Caco-2 (cell line): ENCODE data around the gene LGR6. TPM values are rescaled to one million over a fixed set of nuclear protein-coding genes. Genes with fewer than 3 reads are reported as not detected.

Experiments used
- BruUV-seq: library from RNA; stranded (reverse); fragments of 400-500 nt; replicated peaks from 2 replicates; lab custom pipeline; 2021; lab: Mats Ljungman, UMichigan
- CTCF ChIA-PET: fragments of 300-600 bp; sonication (Branson Sonifier 250); formaldehyde crosslinking; loops from one replicate; lab custom pipeline; 2022; ENCODE audit warnings: antibody characterized with exemption; lab: Charles Lee
- POLR2A ChIA-PET: fragments of 300-600 bp; sonication (Branson Sonifier 250); formaldehyde crosslinking; loops from one replicate; lab custom pipeline; 2022; ENCODE audit warnings: antibody characterized with exemption; lab: Charles Lee
- DNase-seq, 2 experiments: peaks; one replicate each; pipeline versions ENCODE4 v3.0.0 to v3.0.0-alpha.2; 2020 to 2022
- H3K27me3 ChIP-seq: replicated peaks from 2 replicates; pipeline ENCODE4 v1.6.0; 2011; ENCODE audit warnings: low read length; ENCODE audit not compliant: control insufficient read depth, insufficient read depth
- H3K36me3 ChIP-seq: 2 replicates; pipeline ENCODE4 v1.5.1; 2011; ENCODE audit warnings: low read length; ENCODE audit not compliant: control insufficient read depth, insufficient read depth
- H3K4me1 ChIP-seq: fragments of 250-450 bp; sonication (Bioruptor Pico); 2 replicates; pipeline ENCODE4 v1.5.1; 2020; ENCODE audit warnings: mild to moderate bottlenecking
- H3K4me3 ChIP-seq: 2 replicates; pipeline ENCODE4 v1.5.1; 2011; ENCODE audit warnings: low read depth, mild to moderate bottlenecking, control low read depth, low read length
- H3K9me3 ChIP-seq: fragments of 250-450 bp; sonication (Bioruptor Pico); 2 replicates; pipeline ENCODE4 v1.5.1; 2020; ENCODE audit warnings: mild to moderate bottlenecking, moderate library complexity
- H3K27ac Mint-ChIP-seq: one replicate; pipeline ENCODE4 v1.8.0; 2022; ENCODE audit warnings: mixed read lengths; ENCODE audit not compliant: unreplicated experiment
- H3K27me3 Mint-ChIP-seq: one replicate; pipeline ENCODE4 v1.8.0; 2022; ENCODE audit warnings: mixed read lengths; ENCODE audit not compliant: insufficient read depth, unreplicated experiment
- H3K36me3 Mint-ChIP-seq: one replicate; pipeline ENCODE4 v1.8.0; 2022; ENCODE audit warnings: mild to moderate bottlenecking, mixed read lengths; ENCODE audit not compliant: insufficient read depth, unreplicated experiment
- H3K4me1 Mint-ChIP-seq: one replicate; pipeline ENCODE4 v1.8.0; 2022; ENCODE audit warnings: low read depth, mixed read lengths; ENCODE audit not compliant: unreplicated experiment
- H3K4me3 Mint-ChIP-seq: one replicate; pipeline ENCODE4 v1.8.0; 2022; ENCODE audit warnings: mild to moderate bottlenecking, moderate library complexity, mixed read lengths; ENCODE audit not compliant: unreplicated experiment
- H3K9me3 Mint-ChIP-seq: one replicate; pipeline ENCODE4 v1.8.0; 2022; ENCODE audit warnings: mixed read lengths; ENCODE audit not compliant: unreplicated experiment
- intact Hi-C: fragments of 100-400 bp; cut with micrococcal nuclease; formaldehyde crosslinking; loops from one replicate; pipeline ENCODE4 v1.10.0; 2022; ENCODE audit not compliant: unreplicated experiment
- total RNA-seq: library from RNA; stranded (reverse); gene quantifications from 2 replicates; pipeline ENCODE4 v1.2.3, GENCODE V29; 2022
- TF ChIP-seq, protein P1 (sequence below), 2 experiments: fragments of 200-600 bp in 1 of 2; IDR thresholded peaks; 1 replicate in 1 of 2; 2 replicates in 1 of 2; pipeline versions ENCODE4 v1.5.1 to v1.8.0; 2011 to 2022; ENCODE audit warnings: antibody characterized with exemption in 1 of 2, control low read depth in 1 of 2, inconsistent platforms in 1 of 2, low read depth in 1 of 2, low read length in 1 of 2, mild to moderate bottlenecking in 1 of 2, moderate library complexity in 1 of 2; ENCODE audit not compliant: insufficient read depth in 1 of 2, severe bottlenecking in 1 of 2, unreplicated experiment in 1 of 2

Gene LGR6
- total RNA-seq, 1 experiment from 2014 or later: 0.36 TPM

GRCh38 chr1:202199040-202199889 is 5.7 kb downstream of the LGR6 start:
- TF ChIP-seq, protein P1, sequence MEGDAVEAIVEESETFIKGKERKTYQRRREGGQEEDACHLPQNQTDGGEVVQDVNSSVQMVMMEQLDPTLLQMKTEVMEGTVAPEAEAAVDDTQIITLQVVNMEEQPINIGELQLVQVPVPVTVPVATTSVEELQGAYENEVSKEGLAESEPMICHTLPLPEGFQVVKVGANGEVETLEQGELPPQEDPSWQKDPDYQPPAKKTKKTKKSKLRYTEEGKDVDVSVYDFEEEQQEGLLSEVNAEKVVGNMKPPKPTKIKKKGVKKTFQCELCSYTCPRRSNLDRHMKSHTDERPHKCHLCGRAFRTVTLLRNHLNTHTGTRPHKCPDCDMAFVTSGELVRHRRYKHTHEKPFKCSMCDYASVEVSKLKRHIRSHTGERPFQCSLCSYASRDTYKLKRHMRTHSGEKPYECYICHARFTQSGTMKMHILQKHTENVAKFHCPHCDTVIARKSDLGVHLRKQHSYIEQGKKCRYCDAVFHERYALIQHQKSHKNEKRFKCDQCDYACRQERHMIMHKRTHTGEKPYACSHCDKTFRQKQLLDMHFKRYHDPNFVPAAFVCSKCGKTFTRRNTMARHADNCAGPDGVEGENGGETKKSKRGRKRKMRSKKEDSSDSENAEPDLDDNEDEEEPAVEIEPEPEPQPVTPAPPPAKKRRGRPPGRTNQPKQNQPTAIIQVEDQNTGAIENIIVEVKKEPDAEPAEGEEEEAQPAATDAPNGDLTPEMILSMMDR (IDR thresholded peaks at IDR 0.05; ENCODE audit: insufficient read depth in 1 of 2, low read depth in 1 of 2, low read length in 1 of 2, severe bottlenecking in 1 of 2, unreplicated experiment in 1 of 2): no peak
- no peak for DNase-seq
- Mint-ChIP-seq H3K27me3 (no peaks in the 10 kb centered on the region), H3K27ac (no peak overlapping the region), H3K4me1 (peaks cover 8% of the 10 kb centered on the region), H3K4me3 (no peak overlapping the region), H3K9me3 (no peaks in the 10 kb centered on the region), H3K36me3 (no peaks in the 10 kb centered on the region)
- H3K36me3 ChIP-seq: no peaks in the 10 kb centered on the region
- no peaks in the 10 kb centered on the region for H3K4me1 ChIP-seq
- intact Hi-C loops: no loop called here
- BruUV-seq: no TSS peak
- H3K9me3 ChIP-seq: no peaks in the 10 kb centered on the region
- no peaks in the 10 kb centered on the region for H3K27me3 ChIP-seq
- ChIA-PET CTCF (interaction anchor here (1.4 kb wide), 1 partner anchor 10 kb away, joined by 8 read pairs; no protein-coding TSS in a partner anchor), POLR2A (no interaction called here)
- no peak overlapping the region for H3K4me3 ChIP-seq

- TF ChIP-seq, protein P1 (IDR thresholded peaks at IDR 0.05; ENCODE audit: insufficient read depth in 1 of 2, low read depth in 1 of 2, low read length in 1 of 2, severe bottlenecking in 1 of 2, unreplicated experiment in 1 of 2): peak in 1 of 2 experiments; percentile 2
- H3K4me1 Mint-ChIP-seq: peaks cover 8% of the 10 kb centered on the region
- H3K27me3 Mint-ChIP-seq: no peaks in the 10 kb centered on the region
- DNase-seq: no peak
- CTCF ChIA-PET: interaction anchor here (1.4 kb wide), 1 partner anchor 10 kb away, joined by 8 read pairs; no protein-coding TSS in a partner anchor
- no peaks in the 10 kb centered on the region for H3K9me3 Mint-ChIP-seq
- H3K36me3 ChIP-seq: no peaks in the 10 kb centered on the region
- H3K27me3 ChIP-seq: no peaks in the 10 kb centered on the region
- no peak overlapping the region for H3K4me3 Mint-ChIP-seq
- intact Hi-C loops: no loop called here
- H3K9me3 ChIP-seq: no peaks in the 10 kb centered on the region
- no peak overlapping the region for H3K4me3 ChIP-seq
- no peaks in the 10 kb centered on the region for H3K4me1 ChIP-seq
- no TSS peak for BruUV-seq
- no peaks in the 10 kb centered on the region for H3K36me3 Mint-ChIP-seq
- H3K27ac Mint-ChIP-seq: no peak overlapping the region
- POLR2A ChIA-PET: no interaction called here
These were observed 6.5 kb downstream of the LGR6 start for GRCh38 chr1:202200112-202200548.

GRCh38 chr1:202200669-202201068 is 7.1 kb downstream of the LGR6 start:
- no TSS peak for BruUV-seq
- POLR2A ChIA-PET: no interaction called here
- intact Hi-C loops: no loop called here
- H3K36me3 ChIP-seq: no peaks in the 10 kb centered on the region
- H3K36me3 Mint-ChIP-seq: no peaks in the 10 kb centered on the region
- TF ChIP-seq, protein P1 (IDR thresholded peaks at IDR 0.05; ENCODE audit: insufficient read depth in 1 of 2, low read depth in 1 of 2, low read length in 1 of 2, severe bottlenecking in 1 of 2, unreplicated experiment in 1 of 2): no peak
- no peaks in the 10 kb centered on the region for H3K9me3 ChIP-seq
- H3K4me1 Mint-ChIP-seq: peaks cover 8% of the 10 kb centered on the region
- H3K4me3 ChIP-seq: no peak overlapping the region
- no peaks in the 10 kb centered on the region for H3K27me3 ChIP-seq
- no peak overlapping the region for H3K4me3 Mint-ChIP-seq
- H3K9me3 Mint-ChIP-seq: no peaks in the 10 kb centered on the region
- no peak for DNase-seq
- H3K27ac Mint-ChIP-seq: no peak overlapping the region
- H3K4me1 ChIP-seq: no peaks in the 10 kb centered on the region
- CTCF ChIA-PET: interaction anchor here (1.0 to 1.4 kb wide), 2 partner anchors 8 to 11 kb away, joined by 3 to 8 read pairs; no protein-coding TSS in a partner anchor
- H3K27me3 Mint-ChIP-seq: no peaks in the 10 kb centered on the region
